Right cardiac atrium (tissue), 5 donors: Measurements from ENCODE around the gene CENPP. TPM values are rescaled to one million over a fixed set of nuclear protein-coding genes. Genes with fewer than 3 reads are reported as not detected.
"Not testable (repeated sequence)": the region's sequence is repeated elsewhere in the genome, so short reads cannot be mapped to it uniquely, and the experiment has no call there.

ENCODE experiments used
- ATAC-seq, 2 donors: fragments of 200-7000 bp; cut with Tn5 transposase; one replicate each; pipeline versions ENCODE4 v1.8.0 to v1.9.1; 2020; ENCODE audit warnings: moderate library complexity in 2 of 2, mild to moderate bottlenecking in 1 of 2
- DNase-seq, 3 donors: peaks; one replicate each; pipeline ENCODE4 v3.0.0-alpha.2; 2020
- H3K27ac ChIP-seq: one replicate; pipeline ENCODE4 v1.5.1; 2013; ENCODE audit warnings: mild to moderate bottlenecking, low read length, control low read depth, moderate library complexity
- H3K27me3 ChIP-seq: one replicate; pipeline ENCODE4 v1.6.1; 2013; ENCODE audit not compliant: control insufficient read depth, insufficient read depth
- H3K4me1 ChIP-seq: one replicate; pipeline ENCODE4 v1.6.1; 2013; ENCODE audit warnings: low read length; ENCODE audit not compliant: control insufficient read depth, insufficient read depth
- H3K4me3 ChIP-seq: one replicate; pipeline ENCODE4 v1.5.1; 2013; ENCODE audit warnings: low read length, control low read depth
- H3K9me3 ChIP-seq: one replicate; pipeline ENCODE4 v1.6.1; 2013; ENCODE audit warnings: low read length; ENCODE audit not compliant: control insufficient read depth
- whole genome bisulfite sequencing: extraction: QIAGEN DNeasy Blood & Tissue Kit; methylation state at CpG from one replicate; pipeline ENCODE4 v1.1.7; 2013; 5-methylcytosine and 5-hydroxymethylcytosine counted together
- intact Hi-C, 4 donors: fragments of 100-400 bp; cut with DNase I; formaldehyde crosslinking; loops; one replicate each; pipeline versions ENCODE4 v1.11.0 to v1.14.0; 2022 to 2023
- polyA plus RNA-seq: library from polyadenylated mRNA; stranded (reverse); fragments of 200-250 nt; gene quantifications from one replicate; pipeline ENCODE4 v1.2.3, GENCODE V29; 2013
- total RNA-seq, 4 donors: library from RNA; stranded (reverse); fragmentation: NEBNext Ultra II Directional; extraction: Animal tissue kit (Norgen Biotek cat#: 25700); gene quantifications; one replicate each; pipeline ENCODE4 v1.2.1, GENCODE V29; 2021
- donor health status: healthy with polysubstance abuse.
- donor health status: DM: no; HTN: yes; CAD: no.
- donor health status: DM: no; HTN: no; CAD: no.
- donor health status: DM: no; HTN: yes; CAD: no; lungs with severe emphysema.
- donor health status: DM: yes; HTN: yes; CAD: no.

The CENPP gene
- total and polyA plus RNA-seq, 5 donors: 2.0 to 4.0 (median 2.8) TPM

DNA sequence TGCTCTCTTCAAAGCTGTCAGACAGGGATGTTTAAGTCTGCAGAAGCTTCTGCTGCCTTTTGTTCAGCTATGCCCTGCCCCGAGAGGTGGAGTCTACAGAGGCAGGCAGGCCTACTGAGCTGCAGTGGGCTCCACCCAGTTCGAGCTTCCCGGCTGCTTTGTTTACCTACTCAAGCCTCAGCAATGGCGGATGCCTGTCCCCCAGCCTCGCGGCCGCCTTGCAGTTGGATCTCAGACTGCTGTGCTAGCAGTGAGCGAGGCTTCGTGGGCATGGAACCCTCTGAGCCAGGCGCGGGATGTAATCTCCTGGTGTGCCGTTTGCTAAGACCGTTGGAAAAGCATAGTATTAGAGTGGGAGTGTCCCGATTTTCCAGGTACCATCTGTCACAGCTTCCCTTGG lies 247.9 kb downstream of the CENPP start:
- H3K27ac ChIP-seq, H3K9me3 ChIP-seq, DNase-seq, ATAC-seq, H3K4me3 ChIP-seq, H3K27me3 ChIP-seq, H3K4me1 ChIP-seq, intact Hi-C loops: not testable (repeated sequence)
- 97% methylated on average over 14 of the region's 14 CpGs for WGBS

DNA sequence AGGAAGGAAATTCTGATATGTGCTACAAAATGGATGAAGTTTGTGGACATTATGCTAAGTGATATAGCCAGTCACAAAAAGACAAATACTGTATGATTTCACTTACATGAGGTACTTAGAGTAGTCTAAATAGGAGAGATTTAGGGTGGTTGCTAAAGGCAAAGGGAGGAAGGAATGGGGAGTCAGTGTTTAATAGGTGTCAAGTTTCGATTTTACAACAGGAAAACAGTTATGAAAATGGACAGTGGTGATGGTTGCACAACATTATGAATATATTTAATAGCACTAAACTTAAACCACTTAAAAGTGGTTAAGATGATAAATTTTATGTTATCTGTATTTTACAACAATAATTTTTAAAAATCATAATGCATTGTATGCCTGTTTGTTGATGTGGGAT lies 250.4 kb downstream of the CENPP start:
- intact Hi-C loops: no loop called here
- Histone ChIP-seq H3K27me3 (no peaks in the 10 kb centered on the region), H3K27ac (no peak overlapping the region), H3K9me3 (no peaks in the 10 kb centered on the region), H3K4me1 (no peaks in the 10 kb centered on the region), H3K4me3 (no peak overlapping the region)
- ATAC-seq: no peak
- 70% methylated on average over 1 of the region's 1 CpG for WGBS
- no peak for DNase-seq

DNA sequence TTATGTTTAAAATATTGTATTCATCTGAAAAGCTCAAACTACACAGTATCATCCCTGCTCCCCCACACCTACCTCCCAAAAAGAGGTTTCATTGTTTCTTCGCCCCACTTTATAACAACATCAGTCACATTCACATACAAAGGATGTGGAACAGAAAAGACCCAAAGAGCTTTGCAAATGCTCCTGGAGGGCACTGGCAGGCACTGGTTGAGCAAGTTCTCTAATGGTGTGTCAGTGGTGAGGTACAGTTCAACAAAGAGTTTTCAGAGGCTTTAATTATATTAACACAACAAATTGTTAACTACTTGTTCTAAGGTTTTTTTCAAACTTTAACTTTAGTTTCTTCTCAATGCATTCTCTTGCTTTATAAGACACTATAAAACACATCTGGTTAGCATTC lies 264.2 kb downstream of the CENPP start:
- no peaks in the 10 kb centered on the region for H3K9me3 ChIP-seq
- intact Hi-C loops: no loop called here
- H3K27ac ChIP-seq: no peak overlapping the region
- no peaks in the 10 kb centered on the region for H3K27me3 ChIP-seq
- peaks cover 5% of the 10 kb centered on the region for H3K4me1 ChIP-seq
- WGBS: 58% methylated on average over 1 of the region's 1 CpG
- no peak for DNase-seq
- peak in 1 of 2 donors; percentile 35 for ATAC-seq
- no peak overlapping the region for H3K4me3 ChIP-seq

DNA sequence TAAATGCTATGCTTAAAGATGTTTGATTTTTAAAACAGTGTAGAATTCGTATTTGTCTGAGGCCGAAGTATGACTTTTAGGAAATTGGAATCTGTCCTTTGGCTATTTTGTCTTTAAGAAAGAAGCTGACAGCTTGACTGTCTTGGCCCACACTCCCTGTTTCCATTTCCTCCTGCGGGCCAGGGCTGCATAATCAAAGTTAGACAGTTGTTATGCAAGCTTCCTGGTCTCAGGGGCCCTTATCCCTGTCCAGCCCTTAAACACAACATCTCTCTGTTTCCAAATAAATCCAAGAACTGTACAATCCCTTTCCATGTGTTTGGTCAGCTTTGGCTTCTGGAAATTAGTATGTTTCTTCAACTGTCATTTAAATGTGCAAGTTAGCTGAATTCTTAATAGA lies 264.6 kb downstream of the CENPP start:
- Histone ChIP-seq H3K4me1 (peaks cover 5% of the 10 kb centered on the region), H3K27me3 (no peaks in the 10 kb centered on the region), H3K4me3 (no peak overlapping the region), H3K27ac (no peak overlapping the region), H3K9me3 (no peaks in the 10 kb centered on the region)
- ATAC-seq: peak; percentile 98 to 99
- DNase-seq: peak; percentile 79 to 91 (median 84)
- WGBS: 14% methylated on average over 3 of the region's 3 CpGs
- intact Hi-C loops: no loop called here

DNA sequence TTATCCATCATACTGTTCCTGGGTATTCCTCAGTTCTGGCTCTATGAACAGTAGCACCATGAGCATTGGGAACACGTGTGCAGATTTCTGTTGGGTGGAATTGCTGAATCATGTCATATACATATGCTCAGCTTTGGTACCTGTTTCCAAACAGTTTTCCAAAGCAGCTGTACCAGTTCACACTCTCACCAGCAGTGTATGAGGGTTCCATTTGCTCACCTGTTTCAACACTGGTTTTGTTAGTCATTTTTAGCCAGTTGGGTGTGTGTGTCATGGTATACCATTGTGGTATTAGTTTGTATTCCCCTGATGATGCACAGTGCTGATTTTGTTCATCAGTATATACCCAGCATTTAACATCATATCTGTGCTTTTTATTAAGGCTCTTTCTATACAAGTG lies 266.8 kb downstream of the CENPP start:
- intact Hi-C loops: no loop called here
- no peak overlapping the region for H3K27ac ChIP-seq
- DNase-seq: no peak
- H3K4me3 ChIP-seq: no peak overlapping the region
- H3K4me1 ChIP-seq: peaks cover 5% of the 10 kb centered on the region
- no peaks in the 10 kb centered on the region for H3K9me3 ChIP-seq
- no peaks in the 10 kb centered on the region for H3K27me3 ChIP-seq
- ATAC-seq: no peak
- 81% methylated on average over 1 of the region's 1 CpG for WGBS

DNA sequence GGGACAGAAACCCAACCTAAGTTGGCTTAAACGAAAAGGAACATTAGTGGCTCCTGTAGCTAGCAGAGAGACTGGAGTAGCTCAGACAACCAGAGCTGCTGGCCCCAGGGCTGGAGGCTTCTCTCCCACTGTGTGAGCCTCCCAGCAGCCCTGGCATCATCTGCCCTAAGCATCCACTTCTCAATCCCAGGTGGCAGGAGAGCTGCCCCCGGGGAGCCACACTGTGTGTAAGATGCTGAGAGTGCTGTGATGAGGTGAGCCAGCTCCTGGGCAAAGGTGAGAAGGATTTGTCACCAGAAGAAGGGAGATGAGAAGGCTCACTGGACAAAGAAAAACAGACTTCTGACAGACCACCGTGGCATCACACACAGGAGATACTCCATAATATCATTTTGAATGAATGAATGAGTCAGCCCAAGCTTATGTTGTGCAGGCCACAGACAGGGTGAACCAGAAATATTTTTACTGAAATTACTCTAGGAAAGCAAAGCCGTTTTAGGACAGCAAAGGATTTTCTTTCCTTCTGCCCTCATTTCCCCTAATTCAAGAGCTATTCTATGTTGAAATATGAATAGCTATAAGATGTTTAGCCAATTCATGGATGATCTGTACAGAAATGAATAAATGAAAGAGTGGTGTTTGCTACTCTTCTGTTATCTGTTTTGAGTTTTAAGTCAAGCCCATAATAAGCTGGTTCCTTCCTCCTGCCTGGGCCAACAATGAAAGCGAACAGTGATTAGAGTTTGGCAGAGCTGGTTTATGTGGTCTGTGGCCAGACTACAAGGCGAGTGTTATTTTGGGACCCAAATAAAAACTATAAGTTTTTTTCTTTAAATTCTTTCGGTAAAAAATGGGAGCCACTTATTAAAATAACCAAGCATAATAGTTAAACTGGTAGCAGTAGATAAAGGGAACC lies 267.5 kb downstream of the CENPP start:
- DNase-seq: no peak
- H3K27me3 ChIP-seq: no peaks in the 10 kb centered on the region
- peaks cover 8% of the 10 kb centered on the region for H3K4me1 ChIP-seq
- 51% methylated on average over 7 of the region's 7 CpGs for WGBS
- no peak overlapping the region for H3K4me3 ChIP-seq
- no peak overlapping the region for H3K27ac ChIP-seq
- intact Hi-C loops: no loop called here
- no peaks in the 10 kb centered on the region for H3K9me3 ChIP-seq
- ATAC-seq: peak; percentile 40 to 47

DNA sequence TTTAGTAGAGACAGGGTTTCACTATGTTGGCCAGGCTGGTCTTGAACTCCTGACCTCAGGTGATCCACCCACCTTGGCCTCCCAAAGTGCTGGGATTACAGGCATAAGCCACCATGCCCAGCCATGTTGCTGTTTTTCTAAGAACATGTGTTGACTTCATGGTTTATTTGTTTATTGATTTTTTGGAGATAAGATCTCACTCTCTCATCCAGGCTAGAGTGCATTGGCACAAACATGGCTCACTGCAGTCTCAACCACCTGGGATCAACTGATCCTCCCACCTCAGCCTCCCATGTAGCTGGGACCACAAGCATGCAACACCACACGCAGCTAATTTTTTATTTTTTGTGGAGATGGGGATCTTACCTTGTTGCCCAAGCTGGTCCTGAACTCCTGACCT lies 269.3 kb downstream of the CENPP start:
- 94% methylated on average over 1 of the region's 1 CpG for WGBS
- H3K27me3 ChIP-seq, H3K4me1 ChIP-seq, ATAC-seq, DNase-seq, H3K4me3 ChIP-seq, H3K9me3 ChIP-seq, intact Hi-C loops, H3K27ac ChIP-seq: not testable (repeated sequence)

DNA sequence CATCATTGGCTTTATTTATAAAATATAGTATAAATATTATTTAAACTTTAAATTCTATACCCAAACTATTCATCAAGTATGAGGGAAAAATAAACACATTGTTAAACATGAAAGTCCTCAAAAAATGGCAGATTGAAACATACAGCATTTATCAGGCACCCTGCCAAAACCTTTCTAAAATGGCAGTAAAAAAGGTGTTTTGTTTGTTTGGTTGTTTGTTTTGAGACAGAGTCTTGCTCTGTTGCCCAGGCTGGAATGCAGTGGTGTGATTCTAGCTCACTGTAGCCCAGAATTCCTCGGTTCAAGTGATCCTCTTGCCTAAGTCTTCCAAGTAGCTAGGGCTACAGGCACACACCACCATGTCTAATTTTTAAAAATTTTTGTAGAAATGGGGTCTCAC lies 270.2 kb downstream of the CENPP start:
- intact Hi-C loops: no loop called here
- no peaks in the 10 kb centered on the region for H3K27me3 ChIP-seq
- ATAC-seq (no peak), DNase-seq (no peak)
- no peak overlapping the region for H3K4me3 ChIP-seq
- no peaks in the 10 kb centered on the region for H3K9me3 ChIP-seq
- H3K4me1 ChIP-seq: peaks cover 8% of the 10 kb centered on the region
- WGBS: 96% methylated on average over 1 of the region's 1 CpG
- no peak overlapping the region for H3K27ac ChIP-seq

DNA sequence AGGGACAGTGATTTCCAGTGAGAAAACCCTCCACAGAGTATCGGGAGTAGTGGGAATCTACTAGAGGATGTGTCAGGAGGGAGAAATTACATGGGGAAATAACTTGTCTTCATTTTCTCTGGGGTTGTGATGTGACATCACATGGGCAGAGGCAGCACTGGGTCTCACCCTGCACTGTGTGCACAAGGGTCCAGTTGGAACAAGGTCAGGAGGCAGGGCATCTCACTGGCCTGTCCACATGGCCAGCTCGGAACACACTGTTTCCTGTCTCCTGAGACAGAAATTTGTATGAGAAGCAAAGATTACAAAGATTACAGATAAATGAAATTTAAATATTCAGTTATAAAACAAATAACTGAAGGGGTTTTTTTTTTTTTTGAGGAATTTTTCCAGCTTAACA lies 272.6 kb downstream of the CENPP start:
- Histone ChIP-seq H3K4me3 (no peak overlapping the region), H3K4me1 (peaks cover 6% of the 10 kb centered on the region), H3K9me3 (no peaks in the 10 kb centered on the region), H3K27me3 (no peaks in the 10 kb centered on the region), H3K27ac (peak overlapping the region; percentile 20)
- WGBS: 62% methylated on average over 2 of the region's 2 CpGs
- DNase-seq: no peak
- intact Hi-C loops: no loop called here
- ATAC-seq: peak in 1 of 2 donors; percentile 56

DNA sequence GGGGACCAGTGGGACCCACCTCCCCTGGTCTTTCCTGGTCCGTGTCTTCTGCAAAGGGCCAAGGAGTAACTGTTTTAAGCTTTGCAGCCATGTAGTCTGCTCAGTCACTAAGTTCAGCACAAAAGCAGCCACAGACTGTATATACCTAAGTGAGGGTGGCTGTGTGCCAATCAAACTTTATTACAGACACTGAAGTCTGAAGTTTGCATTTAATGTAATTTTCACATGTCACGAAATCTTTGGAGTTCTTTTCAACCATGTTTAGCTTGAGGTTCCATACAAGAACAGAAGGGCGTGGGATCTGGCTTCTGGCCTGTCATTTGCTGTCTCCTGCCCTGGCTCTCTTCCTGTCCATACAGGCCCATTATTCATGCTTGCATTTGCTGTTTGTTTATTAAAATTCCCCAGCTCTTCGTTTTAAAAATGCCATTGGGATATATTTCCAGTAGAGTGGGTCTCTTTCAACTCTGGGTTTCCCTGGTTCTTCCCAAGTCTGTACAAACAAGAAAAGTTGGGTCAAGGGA lies 274.2 kb downstream of the CENPP start:
- no peak for DNase-seq
- intact Hi-C loops: no loop called here

DNA sequence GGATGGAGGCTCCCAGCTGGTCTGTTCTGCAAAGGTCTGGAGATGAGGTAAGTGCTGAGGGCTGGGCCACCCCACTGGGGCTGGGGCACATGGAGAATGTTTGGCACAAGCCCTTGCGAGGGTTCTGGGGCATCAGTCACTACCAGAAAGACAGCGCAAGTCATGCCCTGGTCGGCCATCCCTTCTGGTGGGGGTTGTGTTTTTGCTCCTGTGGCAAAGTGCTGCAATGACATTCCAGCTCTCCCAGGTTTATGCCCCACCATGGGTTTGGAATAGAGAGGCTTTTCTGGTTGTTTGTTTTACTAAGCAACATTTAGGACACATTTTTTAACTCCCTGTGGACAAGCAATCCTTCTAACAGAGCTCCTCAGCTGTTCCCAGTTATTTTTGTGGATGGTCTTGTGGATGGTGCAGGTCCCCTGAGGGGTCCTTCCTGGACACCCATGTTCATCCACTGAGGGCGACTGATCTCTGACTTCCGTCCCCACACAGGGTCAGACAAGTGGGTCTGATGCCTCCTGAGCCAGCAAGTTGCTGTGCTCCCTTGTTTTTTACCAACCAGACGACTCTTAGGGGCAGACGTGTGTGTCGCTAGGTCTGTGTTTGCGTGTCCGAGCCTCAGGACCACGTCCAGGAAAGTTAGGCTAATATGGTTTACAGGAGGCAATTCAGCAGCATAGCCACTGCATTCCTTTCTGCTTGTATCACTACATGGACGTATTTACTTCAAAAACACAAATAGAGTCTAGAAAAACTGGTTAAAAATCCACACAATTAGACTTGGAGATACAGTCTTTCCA lies 274.9 kb downstream of the CENPP start:
- H3K4me3 ChIP-seq: no peak overlapping the region
- H3K27ac ChIP-seq: peak overlapping the region; percentile 80
- H3K9me3 ChIP-seq: no peaks in the 10 kb centered on the region
- ATAC-seq: peak; percentile 60 to 62
- no peaks in the 10 kb centered on the region for H3K27me3 ChIP-seq
- DNase-seq: no peak
- WGBS: 60% methylated on average over 12 of the region's 12 CpGs
- peaks cover 4% of the 10 kb centered on the region for H3K4me1 ChIP-seq
- intact Hi-C loops: no loop called here

More for the DNA sequence above, 274.2 kb downstream of the CENPP start:
- Histone ChIP-seq H3K4me3 (no peak overlapping the region), H3K27ac (peak overlapping the region; percentile 14), H3K9me3 (no peaks in the 10 kb centered on the region), H3K4me1 (peaks cover 4% of the 10 kb centered on the region), H3K27me3 (no peaks in the 10 kb centered on the region)
- ATAC-seq: no peak
- WGBS: 68% methylated on average over 4 of the region's 4 CpGs
